ENCODE data around the gene DIS3L2.

GRCh38 chr2:232322560-232323327, 361.2 kb downstream of the DIS3L2 start:
- TF ChIP-seq, protein P1, sequence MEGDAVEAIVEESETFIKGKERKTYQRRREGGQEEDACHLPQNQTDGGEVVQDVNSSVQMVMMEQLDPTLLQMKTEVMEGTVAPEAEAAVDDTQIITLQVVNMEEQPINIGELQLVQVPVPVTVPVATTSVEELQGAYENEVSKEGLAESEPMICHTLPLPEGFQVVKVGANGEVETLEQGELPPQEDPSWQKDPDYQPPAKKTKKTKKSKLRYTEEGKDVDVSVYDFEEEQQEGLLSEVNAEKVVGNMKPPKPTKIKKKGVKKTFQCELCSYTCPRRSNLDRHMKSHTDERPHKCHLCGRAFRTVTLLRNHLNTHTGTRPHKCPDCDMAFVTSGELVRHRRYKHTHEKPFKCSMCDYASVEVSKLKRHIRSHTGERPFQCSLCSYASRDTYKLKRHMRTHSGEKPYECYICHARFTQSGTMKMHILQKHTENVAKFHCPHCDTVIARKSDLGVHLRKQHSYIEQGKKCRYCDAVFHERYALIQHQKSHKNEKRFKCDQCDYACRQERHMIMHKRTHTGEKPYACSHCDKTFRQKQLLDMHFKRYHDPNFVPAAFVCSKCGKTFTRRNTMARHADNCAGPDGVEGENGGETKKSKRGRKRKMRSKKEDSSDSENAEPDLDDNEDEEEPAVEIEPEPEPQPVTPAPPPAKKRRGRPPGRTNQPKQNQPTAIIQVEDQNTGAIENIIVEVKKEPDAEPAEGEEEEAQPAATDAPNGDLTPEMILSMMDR (IDR thresholded peaks at IDR 0.05 in 4 of 5, conservative IDR thresholded peaks at IDR 0.05 in 1 of 5): no peak
- TF ChIP-seq POLR2A (IDR thresholded peaks at IDR 0.05): no peak

Data from gastrocnemius medialis (tissue), 4 donors.